GM21717 (cell line): ENCODE results near the gene TMEM158.

Experiments
- ATAC-seq: cut with Tn5 transposase; IDR thresholded peaks from one replicate; pipeline ENCODE4 v1.9.1; 2021; ENCODE audit warnings: mild to moderate bottlenecking, moderate library complexity; ENCODE audit not compliant: unreplicated experiment

TMEM158 gene

DNA sequence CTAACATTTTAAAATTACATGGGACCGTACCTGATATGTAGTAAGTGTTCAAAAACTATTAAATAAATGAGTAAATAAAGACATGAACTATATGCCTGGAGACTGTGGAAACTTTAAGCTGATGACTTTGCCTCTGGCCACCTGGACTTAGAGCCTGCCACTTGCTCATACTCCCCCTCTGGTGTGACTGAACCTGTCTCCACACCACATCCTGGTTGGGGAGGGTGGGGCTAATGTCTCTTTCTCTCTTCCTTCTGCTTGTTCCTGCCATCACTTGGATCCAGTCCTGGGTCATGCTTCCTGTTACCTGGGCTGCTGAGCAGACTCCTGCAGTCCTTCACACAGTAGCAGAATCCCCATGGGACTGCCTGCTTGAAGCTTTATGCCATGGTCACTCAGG lies 8.2 kb upstream of the TMEM158 start:
- ATAC-seq: no peak

DNA sequence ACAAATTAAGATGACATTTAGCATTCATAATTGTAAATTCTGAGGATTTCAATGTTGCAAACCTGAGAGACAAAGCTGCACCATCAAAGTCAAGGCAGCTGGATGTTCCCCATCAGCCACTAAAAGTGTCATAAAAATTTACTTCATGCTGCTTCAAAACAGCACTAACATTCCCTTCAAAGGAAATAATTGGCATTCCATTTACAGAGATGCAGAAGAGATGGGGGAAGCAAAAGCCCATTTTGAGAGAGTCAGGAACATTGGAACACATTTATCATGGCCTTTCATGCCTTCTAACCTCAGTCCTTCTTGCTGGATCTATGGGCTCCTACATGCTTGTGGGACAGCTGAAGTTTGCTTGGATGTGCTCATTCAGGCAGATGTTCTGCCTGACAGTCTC lies 6.4 kb upstream of the TMEM158 start:
- no peak for ATAC-seq

DNA sequence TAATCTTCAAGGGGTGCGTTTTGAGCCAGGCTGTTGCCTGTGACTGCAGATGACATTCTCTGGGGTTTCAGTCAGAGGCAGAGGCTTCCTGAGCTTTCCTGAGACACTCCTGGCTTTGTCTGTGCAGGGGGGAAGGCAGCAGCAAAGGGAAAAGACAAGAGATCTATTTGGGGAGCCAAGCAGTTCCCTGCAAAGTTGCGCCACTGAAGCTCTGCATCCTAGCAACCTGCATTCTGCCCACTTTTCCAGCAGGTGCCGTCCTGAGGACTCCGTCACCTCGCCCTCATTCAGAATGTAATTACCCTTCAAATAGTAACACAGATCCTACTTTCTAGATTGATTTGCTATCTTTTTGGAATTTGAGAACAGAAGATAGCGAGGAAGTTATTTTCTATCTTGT lies 1.9 kb upstream of the TMEM158 start:
- ATAC-seq: no peak

DNA sequence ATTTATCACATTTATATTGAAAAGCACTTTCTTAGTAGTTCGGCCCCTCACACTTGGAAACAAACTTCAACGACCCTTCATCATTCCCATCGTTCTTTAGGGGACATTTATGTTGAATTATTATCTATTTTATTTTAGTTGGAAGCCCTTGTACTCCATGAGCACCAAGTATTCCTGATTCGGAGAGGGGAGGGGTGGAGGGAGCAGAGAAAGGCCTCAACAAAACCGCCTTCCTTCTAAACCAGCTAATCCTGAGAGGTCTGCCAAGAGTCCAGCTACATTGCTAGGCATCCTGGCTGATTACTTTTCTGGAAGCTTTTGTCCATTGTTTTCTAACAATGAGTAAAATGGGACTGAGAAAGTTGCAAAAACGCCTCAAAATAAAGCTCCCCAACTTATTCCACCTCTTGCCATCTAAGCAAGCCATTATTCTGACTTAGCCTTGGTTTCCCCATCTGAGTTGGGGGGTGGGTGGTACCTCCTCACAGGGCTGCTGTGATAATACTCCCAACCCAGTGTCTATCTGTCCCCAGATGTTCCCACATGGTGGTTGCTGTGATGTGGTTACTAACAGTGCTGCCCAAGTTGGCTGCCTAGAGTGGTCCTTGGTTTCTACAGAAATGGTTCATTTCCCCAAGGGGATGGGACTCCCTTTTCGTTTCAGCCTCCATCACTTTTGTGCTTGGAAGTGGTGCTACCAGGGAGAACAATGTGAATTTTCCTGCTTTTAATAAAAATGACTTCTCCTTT lies 1.2 kb upstream of the TMEM158 start:
- no peak for ATAC-seq

DNA sequence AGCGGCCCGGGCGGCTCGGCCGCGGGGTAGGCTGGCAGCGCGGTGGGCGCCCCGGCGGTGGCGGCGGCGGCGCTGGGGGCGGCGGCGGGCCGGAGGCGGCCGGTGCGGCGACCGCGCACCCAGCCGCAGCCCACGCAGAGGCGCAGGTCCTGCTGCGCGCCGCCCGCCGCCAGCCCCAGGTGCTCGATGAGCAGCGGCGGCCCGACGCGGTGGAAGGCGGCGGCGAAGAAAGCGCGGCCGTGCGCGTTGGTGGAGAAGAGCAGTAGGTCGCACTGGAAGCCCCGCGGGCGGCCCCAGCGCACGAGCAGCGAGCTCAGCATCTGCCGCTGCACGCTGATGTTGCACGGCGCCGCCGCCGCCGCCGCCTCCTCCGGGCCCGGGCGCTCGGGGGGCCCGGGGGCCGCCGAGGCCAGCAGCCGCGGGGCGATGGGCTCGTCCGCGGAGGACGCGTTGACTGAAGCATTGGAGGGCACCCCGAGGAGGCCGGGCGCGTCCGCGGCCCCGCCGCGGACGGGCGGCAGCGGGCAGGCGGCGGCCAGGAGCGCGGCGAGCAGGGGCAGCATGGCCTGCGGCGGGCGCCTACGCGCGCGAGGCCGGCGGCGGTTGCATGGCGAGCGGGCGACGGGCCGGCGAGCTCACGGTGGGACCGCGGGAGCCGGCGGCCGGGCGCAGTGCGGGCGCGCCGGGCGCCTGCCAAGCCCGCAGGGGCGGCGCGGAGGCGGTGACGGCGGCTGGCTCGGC lies 452 bp downstream of the TMEM158 start:
- ATAC-seq: no peak

DNA sequence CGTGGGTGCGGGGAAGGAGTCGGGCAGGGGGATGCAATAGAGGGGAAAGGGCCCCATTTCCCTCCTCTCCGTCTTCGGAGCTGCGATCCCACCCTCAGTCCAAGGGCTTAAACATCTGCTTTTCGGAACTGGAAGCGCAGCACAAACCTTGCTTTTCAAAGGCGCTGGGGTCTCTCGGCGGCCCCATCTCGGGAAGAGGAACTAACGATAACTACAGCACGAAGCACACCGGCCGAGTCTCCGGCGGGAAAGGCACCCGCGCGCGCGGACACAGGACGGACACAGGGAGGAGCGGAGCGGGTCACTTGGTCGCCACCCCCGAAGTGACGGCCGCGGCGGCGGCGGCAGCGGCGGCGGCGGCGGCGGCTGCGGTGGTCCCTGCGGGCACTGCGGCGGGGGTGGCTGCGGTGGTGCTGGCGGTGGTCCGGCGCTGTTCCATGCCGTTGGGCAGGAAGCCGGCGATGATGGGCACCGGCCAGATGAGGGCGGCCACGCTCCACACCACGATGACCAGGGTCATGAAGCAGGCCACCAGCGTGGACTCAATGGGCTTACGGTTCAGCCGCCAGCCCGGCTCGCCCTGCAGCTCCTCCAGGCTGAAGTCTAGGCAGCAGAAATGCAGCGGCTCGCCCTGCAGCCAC lies 1.1 kb downstream of the TMEM158 start:
- ATAC-seq: no peak

DNA sequence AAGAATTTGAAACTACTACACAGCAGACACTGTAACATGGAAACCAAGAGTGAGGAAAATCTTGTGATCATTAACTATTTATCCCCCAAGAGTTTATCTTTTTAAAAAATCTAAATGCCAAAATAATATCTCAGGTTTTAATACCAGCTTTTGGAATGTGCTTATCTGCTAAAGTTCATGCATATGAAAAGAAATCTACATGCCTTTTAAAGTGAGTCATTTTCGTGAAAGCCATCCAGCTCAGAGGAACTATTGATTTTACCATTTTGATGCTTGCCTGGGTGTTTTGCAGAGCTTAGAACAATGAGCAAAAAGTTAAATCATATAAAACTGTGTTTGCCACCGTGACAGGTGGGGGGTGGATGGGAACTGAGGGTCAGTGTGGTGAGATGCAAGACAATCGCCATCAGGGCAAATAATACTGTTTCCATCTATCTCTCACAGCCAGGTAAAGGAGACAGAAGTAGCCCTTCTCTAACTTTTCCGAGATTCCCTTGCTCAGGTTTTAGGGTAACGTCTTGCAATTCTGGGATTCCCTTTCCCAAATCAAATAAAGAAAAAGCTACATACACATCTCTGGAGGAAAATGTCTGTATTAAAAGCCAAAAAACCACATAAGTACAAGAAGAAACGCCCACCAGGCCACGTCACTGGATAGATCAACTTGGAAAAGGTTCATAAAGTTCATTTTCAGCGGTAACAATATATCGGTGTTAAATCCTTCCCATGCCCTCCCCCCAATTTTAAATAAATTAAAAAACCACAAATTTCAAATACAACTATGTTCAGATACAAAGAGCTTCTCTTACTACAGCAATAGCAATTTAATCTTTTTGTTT lies 2.0 kb downstream of the TMEM158 start:
- ATAC-seq: no peak

DNA sequence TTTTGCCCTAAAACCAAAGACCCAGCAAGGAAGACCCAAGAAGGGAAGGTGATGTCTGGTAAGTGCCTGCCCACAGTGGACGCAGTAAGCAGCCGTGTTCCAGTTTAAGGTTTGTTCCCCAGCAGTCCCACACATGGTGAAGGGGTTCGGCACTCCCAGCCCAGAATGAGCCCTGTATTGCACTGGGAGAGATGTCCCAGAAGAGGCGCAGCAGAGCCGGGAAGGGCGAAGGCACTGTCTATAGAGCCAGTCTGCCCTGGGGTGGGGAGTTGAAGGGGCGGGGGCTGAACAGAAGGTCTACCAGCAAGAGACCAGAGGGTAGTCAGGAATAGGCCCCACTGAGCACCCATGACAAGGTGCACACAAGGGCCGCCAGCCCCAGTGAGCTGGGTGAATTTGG lies 6.4 kb downstream of the TMEM158 start:
- no peak for ATAC-seq

DNA sequence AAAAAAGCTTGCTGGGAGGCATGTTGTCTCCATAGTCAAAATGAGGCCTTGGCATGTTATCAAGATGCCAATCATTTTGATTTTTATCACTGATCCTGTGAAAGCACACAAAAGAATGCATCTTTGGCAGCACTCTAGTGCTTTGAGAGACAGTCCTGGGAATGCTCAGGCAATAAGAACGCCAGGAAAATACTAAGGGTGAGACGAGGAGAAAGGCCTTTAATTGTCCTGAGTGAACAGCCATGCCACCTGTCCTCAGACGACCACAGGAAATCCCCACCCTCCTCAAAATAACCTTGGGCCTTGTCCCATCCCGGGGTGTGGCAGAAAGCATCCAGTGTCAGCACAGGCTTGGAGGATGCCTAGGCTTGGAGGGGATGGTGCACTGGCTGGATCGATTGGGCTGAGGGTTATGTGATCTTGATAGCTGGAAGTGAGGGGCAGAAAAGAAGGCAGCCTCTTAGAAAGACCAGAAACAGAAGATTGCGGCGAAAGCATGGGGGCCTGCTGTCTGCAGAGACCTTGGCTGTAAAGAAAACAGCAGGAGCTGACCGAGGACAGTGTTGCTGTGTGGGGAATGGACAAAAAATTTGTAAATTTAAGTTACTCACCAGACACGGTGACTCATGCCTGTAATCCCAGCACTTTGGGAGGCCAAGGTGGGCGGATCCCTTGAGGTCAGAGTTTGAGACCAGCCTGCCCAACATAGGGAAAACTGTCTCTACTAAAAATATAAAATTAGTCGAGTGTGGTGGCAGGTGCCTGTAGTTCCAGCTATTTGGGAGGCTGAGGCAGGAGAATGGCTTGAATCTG lies 7.3 kb downstream of the TMEM158 start:
- ATAC-seq: no peak

DNA sequence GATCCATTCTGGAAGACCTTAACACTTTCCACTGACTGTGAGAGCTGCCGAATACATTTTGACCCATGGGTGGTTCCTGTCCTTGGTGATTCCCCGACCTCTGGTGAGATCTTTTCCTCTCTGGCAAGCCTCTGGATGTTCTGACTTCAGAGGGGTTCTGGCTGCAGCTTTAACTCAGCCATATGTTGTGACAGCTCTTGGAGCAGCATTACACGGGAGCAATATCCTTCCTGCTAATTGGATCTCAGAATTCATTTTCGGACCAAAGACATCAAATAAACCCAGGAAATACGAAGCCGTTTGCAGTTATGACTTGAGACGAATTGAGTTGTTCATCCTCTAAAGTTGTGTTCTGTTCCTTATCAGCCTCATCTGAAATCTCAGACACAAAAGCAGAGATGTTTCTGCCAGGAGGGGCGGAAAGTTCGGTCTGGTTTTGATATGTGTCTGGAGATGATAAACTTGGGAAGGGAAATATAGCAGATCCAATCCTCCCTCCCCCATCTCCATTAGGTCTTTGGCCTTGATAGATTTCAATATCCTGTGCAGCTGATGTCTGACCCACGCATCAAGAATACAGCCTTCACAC lies 10.0 kb downstream of the TMEM158 start:
- no peak for ATAC-seq

DNA sequence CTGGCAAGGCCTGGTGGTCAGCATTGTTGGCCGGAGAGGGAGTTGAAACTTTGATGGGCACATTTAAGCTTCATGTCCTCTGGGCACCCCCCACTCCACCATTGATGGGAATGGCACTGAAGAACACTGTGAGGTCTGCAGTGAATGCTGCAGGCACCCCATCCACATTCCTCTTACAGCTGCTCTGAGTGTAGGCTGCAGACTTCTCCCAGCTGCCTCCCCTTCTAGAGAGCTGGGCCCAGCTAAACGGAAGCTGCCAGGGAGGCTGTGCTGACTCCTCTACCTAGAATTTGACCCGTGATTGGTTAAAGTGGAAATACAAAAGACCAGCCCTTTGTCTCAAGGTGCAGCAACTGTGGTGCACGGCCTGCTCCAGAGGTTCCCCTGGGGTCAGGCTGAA lies 10.6 kb downstream of the TMEM158 start:
- ATAC-seq: no peak

DNA sequence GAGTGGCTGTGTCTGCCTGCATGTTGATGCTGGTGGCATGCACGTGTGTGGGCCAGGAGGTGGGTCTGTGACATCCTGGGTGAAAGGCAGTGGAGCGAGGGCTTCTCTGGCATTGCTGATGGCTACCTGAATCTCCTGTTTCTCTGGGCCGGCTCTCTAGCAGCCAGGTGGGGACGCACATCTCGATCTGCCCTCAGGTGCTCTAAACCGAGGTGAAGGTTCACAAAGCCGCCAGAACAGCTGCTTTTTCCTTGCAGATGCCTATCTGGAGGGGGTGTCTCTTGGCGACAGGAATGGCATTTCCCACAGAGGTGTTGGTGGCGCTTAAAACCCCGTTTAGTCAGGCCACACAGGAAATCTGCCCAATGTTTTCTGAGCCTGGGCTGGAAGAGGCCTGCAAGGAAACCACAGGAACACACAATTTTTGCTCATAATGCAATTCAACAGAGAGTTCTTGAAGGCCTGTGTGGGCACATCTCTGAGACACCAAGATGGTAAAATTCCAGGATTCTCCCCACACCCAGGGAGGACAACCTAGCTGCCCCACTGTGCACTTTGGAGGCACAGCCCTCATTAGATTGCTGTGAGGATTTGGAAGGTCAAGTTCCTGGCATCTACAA lies 11.9 kb downstream of the TMEM158 start:
- ATAC-seq: no peak

DNA sequence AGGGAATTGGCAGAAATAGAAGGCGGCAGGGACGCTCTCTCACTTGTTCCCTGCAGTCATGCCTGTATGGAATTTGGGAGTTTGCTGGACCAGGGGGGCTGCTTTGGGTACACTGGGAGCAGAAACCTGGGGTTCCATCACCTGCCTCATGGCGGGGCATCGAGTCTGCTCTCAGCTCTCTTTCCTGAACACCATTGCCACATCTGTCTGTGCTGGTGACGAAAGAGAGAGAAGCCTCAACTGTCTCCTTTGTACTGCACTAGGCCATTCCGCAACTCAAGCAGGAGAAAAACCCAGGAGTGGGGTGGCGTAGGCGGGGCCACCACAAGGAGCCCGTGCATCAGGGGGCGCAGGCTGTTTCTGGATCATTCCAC lies 14.0 kb downstream of the TMEM158 start:
- no peak for ATAC-seq

DNA sequence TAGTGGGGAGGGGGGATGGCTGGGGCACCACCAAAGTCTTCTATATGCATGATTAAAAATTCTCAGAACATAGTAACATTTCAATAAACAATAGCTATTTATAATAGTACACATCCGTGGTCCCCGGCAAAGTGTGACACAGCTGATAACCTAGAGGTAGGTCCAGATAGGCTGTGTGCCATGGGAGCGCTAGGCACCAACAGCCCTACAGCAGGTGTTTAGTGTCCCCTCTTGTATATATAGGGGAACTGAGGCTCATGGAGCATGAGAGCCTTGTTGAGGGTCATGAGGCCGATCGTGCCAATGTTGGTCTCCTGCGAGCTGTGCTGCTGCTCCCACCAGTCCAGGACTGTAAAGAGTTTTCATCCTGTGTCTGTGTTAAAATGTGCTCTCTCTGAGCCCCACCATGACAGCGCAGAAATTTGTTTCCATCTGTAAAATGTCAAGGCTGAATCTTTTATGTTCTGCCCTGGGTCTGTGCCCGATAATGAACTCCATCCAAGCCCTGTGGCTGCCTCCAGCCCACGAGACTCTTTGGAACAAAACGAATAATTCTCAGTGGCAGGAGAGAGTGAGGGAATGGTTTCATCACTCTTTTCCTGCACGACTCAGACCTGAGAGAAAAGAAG lies 14.5 kb downstream of the TMEM158 start:
- no peak for ATAC-seq

DNA sequence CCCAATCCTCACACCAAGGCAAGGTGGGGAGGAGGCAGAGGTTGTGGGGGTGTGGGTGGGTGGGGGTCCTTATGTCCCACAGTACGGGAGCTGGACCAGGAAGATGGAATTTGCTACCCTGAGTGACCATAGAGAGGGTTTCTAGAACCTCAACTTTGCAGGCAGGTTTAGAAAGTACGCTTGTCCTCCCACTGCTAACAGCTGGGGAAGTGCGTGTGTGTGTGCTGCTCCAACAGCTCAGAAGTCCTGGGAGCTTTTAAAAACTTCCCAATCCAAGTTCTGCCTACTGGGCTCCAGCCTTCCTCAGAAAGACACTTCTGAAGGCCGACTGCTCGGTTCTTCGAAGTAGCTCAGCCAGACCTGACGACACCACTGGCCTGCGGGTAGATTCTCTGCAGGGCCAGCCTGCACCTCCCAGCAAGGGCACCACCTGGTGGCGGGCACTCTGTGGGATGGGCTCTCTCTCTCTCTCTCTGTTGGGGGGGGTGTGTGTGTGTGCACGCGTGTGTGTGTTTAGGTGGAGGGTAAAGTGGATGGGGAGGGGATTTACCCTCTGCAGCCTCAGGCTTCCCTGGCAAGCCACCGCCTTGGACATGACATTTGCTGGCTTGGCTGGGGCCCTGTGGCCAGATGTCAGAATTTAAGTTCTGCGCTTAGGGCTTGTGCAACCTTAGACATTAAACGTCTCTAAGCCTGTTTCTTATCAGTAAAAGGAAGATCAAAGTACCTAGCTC lies 15.6 kb downstream of the TMEM158 start:
- no peak for ATAC-seq

DNA sequence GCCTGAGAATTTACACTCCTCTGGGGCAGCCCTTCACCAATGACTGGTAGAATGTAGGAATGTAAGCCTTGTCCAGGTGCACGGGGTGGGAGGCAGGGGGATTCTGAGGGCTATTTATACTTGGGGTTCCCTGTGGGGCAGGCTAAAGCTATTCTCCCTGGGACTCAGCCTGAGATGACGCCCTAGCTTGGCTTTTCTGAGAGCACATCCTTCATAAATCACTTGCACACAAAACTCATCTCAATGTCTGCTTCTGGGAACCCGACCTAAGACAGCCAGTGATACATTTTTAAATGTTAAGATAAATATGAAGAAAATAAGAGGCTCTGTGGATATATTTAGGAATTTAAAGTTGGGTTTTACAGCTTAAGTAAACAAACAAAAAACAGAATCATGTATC lies 16.6 kb downstream of the TMEM158 start:
- no peak for ATAC-seq

DNA sequence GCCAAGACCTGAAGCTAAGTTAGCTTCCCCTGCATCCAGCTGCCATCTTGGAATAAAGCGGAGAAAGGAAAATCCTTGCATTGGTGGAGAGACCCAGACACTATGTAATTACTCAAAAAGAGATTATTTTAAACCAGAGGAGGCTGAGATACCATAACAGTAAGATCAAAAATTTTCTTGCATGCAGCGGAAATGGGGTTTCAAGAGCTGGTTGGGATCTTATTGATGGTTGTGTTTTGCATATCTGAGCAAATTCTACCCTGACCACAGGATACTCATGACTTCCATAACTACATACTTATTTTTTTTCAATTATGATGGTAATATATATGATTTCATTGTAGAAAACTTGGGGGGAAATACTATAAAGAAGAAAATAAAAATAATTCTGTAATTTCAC lies 17.5 kb downstream of the TMEM158 start:
- ATAC-seq: no peak

DNA sequence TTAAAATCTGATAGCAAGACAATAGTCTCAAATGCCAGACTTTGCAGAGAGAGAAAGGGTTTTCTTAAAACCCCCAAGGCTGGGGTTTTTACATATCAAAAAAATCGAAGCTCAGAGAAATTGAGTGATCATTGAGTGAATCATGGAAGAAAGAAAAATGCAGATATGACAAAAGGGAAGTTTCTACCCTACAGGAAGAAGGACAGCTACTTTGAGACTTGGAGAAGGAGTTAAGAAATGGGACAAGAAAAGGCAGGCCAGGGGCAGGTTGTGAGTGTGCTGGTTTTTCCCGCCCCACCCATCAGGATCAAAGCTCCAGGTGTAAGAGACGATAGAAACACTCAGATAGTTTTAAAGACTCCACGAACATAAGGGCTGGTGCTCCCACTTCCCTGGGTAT lies 18.6 kb downstream of the TMEM158 start:
- ATAC-seq: no peak

DNA sequence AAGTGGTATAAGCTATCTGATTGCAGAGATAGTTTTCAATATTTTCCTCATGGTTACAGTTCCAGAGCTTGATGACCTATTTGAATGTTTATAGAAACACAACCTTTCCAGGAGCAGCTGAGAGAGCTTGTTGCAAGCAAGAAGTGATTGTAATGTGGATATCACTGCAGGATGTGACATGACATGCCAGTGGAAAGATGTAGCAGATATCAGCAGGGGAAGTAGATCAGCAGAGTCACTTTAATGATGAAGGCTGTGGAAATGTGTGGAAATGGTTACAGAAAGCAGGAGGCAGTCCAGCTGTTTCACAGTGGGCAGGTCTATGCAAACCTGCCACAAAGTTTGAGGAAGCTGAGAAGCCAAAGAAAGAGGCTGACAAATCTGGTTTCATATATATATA lies 21.0 kb downstream of the TMEM158 start:
- ATAC-seq: no peak
